Measurements from ENCODE around the gene NPHP1.
"Not testable (repeated sequence)": the region's sequence is repeated elsewhere in the genome, so short reads cannot be mapped to it uniquely, and the experiment has no call there.

Gene NPHP1

DNA sequence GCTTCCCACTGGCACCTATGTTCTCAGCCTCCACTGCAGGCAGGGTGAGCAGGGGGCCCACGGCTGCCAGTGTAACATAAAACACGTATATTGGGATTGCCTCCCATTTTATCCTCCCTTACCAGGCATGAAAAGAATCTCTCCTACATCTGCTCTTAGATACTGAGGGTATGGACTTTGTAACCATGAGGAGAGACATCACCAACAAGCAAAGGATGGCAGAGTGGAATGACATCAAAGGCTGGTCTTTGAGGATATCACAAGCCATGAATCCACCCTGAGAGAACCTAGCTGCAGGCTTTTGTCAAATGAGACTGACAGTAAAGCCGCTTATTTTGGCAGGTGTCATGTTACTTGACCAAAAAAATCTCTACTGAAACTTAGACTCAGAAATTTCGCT is 7.4 kb downstream of the NPHP1 start:
- no peak for DNase-seq

GRCh38 chr2:110190169-110190568 is 14.6 kb downstream of the NPHP1 start:
- DNase-seq, result not testable (repeated sequence)

DNA sequence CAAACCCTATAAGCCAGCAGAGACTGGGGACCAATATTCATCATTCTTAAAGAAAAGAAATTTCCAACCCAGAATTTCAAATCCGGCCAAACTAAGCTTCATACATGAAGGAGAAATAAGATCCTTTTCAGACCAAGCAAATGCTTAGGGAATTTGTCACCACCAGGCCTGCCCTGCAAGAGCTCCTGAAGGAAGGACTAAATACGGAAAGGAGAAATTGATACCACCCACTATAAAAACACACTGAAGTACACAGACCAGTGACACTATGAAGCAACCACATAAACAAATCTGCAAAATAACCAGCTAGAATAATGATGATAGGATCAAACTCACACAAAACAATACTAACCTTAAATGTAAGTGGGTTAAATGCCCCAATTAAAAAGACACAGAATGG is 22.4 kb downstream of the NPHP1 start:
- no peak for DNase-seq

- no peak for DNase-seq
Measured at GRCh38 chr2:110180036-110180435, 24.8 kb downstream of the NPHP1 start.

- DNase-seq, result no peak
Measured at GRCh38 chr2:110173523-110173922, 31.3 kb downstream of the NPHP1 start.

DNA sequence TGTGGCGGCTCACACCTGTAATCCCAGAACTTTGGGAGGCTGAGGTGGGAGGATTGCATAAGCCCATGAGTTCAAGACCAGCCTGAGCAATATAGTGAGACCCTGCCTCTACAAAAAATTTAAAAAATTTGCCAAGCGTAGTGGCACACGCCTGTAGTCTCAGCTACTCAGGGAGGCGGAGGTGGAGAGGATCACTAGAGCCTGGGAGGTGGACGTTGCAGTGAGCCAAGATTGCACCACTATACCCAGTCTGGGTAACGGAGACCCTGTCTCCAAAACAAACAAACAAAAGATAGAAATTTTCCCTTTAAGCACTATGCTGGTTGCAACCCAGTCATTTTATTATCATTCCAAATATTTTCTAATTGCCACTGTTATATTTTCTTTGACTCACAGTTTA is 32.3 kb downstream of the NPHP1 start:
- no peak for DNase-seq

DNA sequence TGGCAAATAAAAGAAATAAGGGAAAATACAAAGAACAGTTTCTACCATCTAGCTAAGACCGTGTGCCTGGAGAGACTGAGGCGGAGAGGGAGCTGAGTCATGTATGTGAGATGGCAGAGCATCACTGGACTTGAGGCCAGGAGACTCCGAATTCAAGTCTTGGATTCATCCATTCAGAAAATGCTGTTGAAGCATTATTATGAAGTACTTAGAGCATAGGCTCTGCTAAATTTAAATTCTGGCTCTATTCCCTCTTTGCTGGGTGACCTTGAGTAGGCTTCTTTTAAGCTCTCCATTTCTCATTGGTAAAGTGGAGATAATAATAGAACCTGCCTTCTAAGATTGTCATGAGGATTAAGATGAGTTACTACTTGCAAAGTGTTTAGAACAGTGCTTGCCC is 34.7 kb downstream of the NPHP1 start:
- DNase-seq, result no peak

- no peak for DNase-seq
Measured at GRCh38 chr2:110167326-110168000, 37.4 kb downstream of the NPHP1 start.

GRCh38 chr2:110166266-110166665 is 38.5 kb downstream of the NPHP1 start:
- no peak for DNase-seq

DNA sequence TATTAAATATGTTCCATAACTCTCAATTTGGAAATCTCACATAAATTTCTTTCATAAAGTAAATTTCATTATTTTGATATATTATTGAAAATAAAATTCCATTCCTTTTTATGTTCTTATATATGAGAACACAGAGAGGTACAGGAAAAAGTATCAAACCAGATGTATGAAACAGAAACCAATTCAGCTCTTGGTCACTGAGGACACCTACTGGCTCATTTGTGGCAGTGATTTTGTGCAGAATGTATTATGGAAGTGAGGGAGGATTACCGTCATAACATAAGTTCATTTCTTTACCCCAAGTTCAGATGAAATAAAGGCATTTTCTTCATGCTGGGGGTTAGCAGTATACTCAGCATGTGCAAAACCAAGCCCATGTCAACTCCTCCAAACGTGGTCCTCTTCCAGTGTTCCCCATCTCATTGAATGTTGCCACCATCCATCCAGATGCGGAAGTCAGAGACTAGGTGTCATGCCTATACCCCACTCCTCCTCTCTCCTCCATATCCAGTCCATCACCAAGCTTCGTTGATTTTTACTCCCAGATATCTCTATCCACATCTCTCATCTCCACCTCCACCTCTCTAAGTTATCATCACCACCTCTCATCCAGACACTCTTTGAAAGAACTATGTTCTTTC is 47.5 kb downstream of the NPHP1 start:
- no peak for DNase-seq

- not testable (repeated sequence) for DNase-seq
Measured at GRCh38 chr2:110154828-110155227, 50.0 kb downstream of the NPHP1 start.

DNA sequence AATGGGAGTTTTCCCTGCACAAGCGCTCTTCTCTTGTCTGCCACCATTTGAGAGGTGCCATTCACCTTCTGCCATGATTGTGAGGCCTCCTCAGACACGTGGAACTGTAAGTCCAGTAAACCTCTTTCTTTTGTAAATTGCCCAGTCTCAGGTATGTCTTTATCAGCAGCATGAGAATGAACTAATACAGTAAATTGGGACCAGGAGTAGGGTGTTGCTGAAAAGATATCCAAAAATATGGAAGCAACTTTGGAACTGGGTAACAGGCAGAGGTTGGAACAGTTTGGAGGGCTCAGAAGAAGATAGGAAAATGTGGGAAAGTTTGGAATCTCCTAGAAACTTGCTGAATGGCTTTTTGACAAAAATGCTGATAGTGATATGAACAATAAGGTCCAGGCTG is 50.6 kb downstream of the NPHP1 start:
- DNase-seq, result not testable (repeated sequence)

- no peak for DNase-seq
Measured at GRCh38 chr2:110153416-110153815, 51.4 kb downstream of the NPHP1 start.

DNA sequence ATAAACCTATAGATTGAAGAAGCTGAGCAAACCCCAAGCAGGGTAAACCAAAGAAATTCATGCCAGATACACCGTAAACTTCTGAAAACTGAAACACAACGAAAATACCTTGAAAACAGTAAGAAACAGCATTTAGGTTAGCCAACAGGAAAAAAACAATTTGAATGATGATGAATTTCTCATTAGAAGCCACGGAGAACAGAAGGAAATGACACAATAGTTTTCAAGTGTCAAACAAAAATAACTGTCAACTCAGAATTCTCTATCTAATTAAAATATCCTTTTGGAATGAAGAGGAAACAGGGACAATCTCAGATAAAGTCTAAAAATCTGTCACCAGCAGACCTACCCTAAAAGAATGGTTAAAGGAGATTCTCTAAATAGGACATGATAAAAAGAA is 51.9 kb downstream of the NPHP1 start:
- no peak for DNase-seq

DNA sequence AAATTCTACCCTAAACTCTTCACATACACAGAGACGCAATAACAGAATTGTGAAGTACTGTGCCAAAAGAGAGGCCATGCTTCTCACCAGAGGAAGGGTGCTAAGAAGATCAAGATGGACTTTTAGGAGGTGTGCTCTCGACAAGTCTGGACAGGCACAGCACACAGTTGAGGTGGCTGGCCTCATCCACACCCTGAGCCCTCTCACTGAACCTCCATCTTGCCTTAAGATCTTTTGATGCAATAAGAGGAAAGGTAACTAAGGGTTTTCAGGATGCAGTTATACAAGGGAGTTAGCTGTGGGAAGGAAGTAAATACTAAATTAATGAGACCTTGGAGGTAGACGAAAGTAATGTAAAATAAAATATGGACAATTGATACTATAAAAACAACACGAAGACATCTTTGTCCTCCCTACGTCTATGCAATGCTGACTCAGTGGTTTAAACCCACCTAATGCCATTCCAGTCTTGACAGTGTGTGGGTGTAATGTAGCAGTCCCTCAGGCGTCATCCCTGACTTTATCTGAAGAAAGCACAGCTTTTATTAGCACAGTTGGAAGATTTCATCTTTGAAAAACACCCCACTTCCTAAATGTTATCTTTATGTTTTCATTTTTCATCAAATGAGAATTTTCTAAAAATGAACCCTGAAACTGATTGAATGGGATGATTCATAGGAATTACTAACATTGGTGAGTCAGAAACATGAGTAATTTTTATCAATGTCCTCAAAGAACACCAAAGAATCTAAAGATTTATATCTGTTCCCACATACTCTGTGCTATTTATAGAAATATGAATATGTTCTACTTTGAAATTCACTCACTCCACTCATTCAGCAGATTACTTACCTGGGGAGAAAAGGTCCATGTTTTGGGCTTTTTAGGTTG is 55.2 kb downstream of the NPHP1 start:
- DNase-seq, result no peak

DNA sequence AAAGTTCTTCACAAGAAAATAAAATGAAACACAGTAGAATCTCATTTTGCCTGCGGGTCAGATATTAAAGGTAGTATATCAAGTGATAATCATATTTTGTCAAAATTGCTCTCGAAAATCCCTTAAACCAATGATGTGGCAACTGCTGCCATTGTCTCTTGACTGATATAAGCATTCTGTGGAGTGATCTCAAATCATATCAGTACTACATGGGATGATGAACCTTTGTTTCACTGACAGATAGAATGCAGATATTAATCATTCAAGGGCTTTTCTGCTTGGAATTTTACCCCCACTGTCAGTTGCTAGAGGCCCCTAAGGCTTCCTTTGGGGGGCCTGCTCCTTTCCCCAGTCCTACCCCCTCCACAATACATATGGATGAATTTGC is 57.9 kb downstream of the NPHP1 start:
- no peak for DNase-seq

- DNase-seq, result no peak
Measured at GRCh38 chr2:110146183-110146944, 58.4 kb downstream of the NPHP1 start.

DNA sequence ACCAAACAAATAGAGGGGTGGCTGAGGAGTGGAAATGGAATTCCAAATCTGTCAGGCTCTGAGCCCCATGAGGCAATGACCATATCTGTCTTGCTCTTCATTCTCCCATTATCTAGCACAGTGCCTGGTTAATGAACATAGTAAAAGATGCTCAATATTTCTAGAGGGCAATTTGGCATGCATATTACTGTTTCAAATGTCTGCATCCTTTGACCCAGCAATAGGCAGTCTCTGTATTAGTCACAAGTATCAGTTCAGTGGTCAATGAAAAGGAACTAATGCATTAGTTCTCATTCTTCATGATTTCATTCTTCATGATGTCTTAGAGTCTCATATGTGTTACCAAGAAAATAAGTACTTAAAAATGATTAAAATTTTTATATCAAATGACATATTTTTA is 60.8 kb downstream of the NPHP1 start:
- no peak for DNase-seq

DNA sequence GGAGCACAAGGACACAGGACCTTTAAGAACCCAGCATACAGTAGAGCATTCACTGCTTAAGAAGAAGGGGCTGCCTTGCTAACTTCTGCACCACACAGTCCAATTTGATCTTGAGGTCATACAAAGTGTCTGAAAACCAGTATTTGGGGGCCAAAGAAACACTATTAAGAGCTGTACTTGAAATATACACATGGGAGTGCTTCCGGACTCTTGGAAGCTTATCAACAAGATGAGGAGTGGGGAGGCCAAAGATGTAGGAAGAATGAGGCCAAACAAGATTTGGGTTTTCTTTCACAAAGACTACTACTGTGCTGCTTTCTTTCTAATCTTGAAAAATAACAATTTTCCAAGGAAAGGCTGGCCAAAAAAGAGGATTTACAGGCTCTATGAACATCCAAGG is 64.4 kb downstream of the NPHP1 start:
- DNase-seq, result no peak

DNA sequence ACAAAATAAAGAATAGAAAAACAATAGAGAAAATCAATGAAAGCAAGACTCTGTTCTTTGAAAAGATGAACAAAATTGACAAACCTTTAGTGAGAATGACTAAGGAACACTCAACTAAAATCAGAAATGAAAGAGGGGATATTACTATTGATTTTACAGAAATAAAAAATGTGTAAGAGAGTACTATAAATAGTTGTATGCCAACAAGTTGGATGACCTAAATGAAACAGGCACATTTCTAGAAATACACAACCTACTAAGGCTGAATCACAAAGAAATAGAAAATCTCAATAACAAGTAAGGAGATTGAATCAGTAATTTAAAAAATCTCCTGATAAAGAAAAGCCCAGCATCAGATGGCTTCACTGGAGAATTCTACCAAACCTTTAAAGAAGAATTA is 70.8 kb downstream of the NPHP1 start:
- DNase-seq, result no peak

- DNase-seq, result no peak
Measured at GRCh38 chr2:110131166-110131565, 73.6 kb downstream of the NPHP1 start.

- DNase-seq, result no peak
Measured at GRCh38 chr2:110130757-110131156, 74.1 kb downstream of the NPHP1 start.

DNA sequence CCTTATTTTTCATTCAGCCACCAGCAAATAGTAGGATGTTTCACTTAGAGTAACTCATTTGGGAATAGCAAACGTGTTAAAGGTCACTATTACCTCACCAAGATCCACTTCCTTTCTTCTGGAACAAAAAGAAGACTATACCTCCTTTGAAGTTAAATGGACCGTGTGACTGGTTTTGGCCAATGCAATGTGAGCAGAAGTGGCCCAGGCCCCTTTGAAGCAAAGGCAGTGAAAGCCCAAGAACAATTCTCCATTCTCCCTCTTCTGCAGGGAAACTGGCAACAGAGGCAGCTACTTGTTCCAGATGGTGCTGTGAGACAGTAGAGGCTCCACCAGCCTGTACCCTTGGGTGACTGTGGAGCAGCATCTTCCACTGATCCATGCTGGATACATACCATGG is 77.9 kb downstream of the NPHP1 start:
- DNase-seq, result peak in 1 of 14 donors; percentile 13

All from C1 segment of cervical spinal cord (tissue), 14 donors.